ENCODE results near the gene MTX1.
"Not testable (repeated sequence)": the region's sequence is repeated elsewhere in the genome, so short reads cannot be mapped to it uniquely, and the experiment has no call there.

Gene MTX1

GRCh38 chr1:155241069-155241679 is 32.7 kb downstream of the MTX1 start:
- DNase-seq (ENCODE audit: low read depth): no peak

GRCh38 chr1:155241841-155242264 is 33.4 kb downstream of the MTX1 start:
- no peak for DNase-seq (ENCODE audit: low read depth)

GRCh38 chr1:155242805-155243358 is 34.4 kb downstream of the MTX1 start:
- DNase-seq (ENCODE audit: low read depth): no peak

- DNase-seq (ENCODE audit: low read depth): peak; percentile 99
Measured at GRCh38 chr1:155244368-155245162, 36.1 kb downstream of the MTX1 start.

- no peak for DNase-seq (ENCODE audit: low read depth)
Measured at GRCh38 chr1:155245163-155245524, 36.6 kb downstream of the MTX1 start.

- not testable (repeated sequence) for DNase-seq (ENCODE audit: low read depth)
Measured at GRCh38 chr1:155246796-155247195, 38.3 kb downstream of the MTX1 start.

GRCh38 chr1:155247667-155248553 is 39.4 kb downstream of the MTX1 start:
- no peak for DNase-seq (ENCODE audit: low read depth)

- no peak for DNase-seq (ENCODE audit: low read depth)
Measured at GRCh38 chr1:155250246-155250632, 41.7 kb downstream of the MTX1 start.

GRCh38 chr1:155250633-155251449 is 42.3 kb downstream of the MTX1 start:
- no peak for DNase-seq (ENCODE audit: low read depth)

GRCh38 chr1:155251566-155251965 is 43.1 kb downstream of the MTX1 start:
- no peak for DNase-seq (ENCODE audit: low read depth)

- no peak for DNase-seq (ENCODE audit: low read depth)
Measured at GRCh38 chr1:155253208-155253607, 44.7 kb downstream of the MTX1 start.

- no peak for DNase-seq (ENCODE audit: low read depth)
Measured at GRCh38 chr1:155253797-155254196, 45.3 kb downstream of the MTX1 start.

GRCh38 chr1:155254228-155254713 is 45.8 kb downstream of the MTX1 start:
- no peak for DNase-seq (ENCODE audit: low read depth)

GRCh38 chr1:155254714-155255242 is 46.3 kb downstream of the MTX1 start:
- no peak for DNase-seq (ENCODE audit: low read depth)

- no peak for DNase-seq (ENCODE audit: low read depth)
Measured at GRCh38 chr1:155255243-155256007, 46.9 kb downstream of the MTX1 start, which contains the start of gene ENTREP3. Gene ENTREP3, minus strand, starts transcription at chr1:155255483. Its CDS starts 606 bp downstream, at chr1:155254877.

GRCh38 chr1:155256058-155256852 is 47.8 kb downstream of the MTX1 start:
- no peak for DNase-seq (ENCODE audit: low read depth)

- no peak for DNase-seq (ENCODE audit: low read depth)
Measured at GRCh38 chr1:155260276-155260675, 51.8 kb downstream of the MTX1 start.

GRCh38 chr1:155261493-155261851 is 53.0 kb downstream of the MTX1 start:
- no peak for DNase-seq (ENCODE audit: low read depth)
